ENCODE data around the gene APPL1. TPM values are rescaled to one million over a fixed set of nuclear protein-coding genes. Genes with fewer than 3 reads are reported as not detected.

APPL1 gene
- total and polyA plus RNA-seq, 10 of the 15 experiments (the other 5 are each of a cell fraction or from before 2014, with no cell fraction given): 15.0 to 77.6 (median 40.2) TPM

- TF ChIP-seq SKIL (IDR thresholded peaks at IDR 0.05; ENCODE audit: low read depth, poor library complexity, severe bottlenecking): no peak
- TF ChIP-seq NR2F1 (conservative IDR thresholded peaks at IDR 0.05): peak; percentile 43
- no peak for TF ChIP-seq ESRRA (IDR thresholded peaks at IDR 0.05; ENCODE audit: low read length)
- TF ChIP-seq LARP7 (IDR thresholded peaks at IDR 0.05): peak; percentile 74
- TF ChIP-seq SMC3 (IDR thresholded peaks at IDR 0.05; ENCODE audit: borderline replicate concordance, low read length): no peak
- no peak for TF ChIP-seq HDAC2 (IDR thresholded peaks at IDR 0.05)
- peak; percentile 27; the same call in 1 of the 2 replicates for TF ChIP-seq BACH1 (IDR thresholded peaks at IDR 0.05; ENCODE audit: borderline replicate concordance)
- no peak for TF ChIP-seq ATF7 (IDR thresholded peaks at IDR 0.05; ENCODE audit: low read depth)
- no peak for TF ChIP-seq ATF3 (IDR thresholded peaks at IDR 0.05; ENCODE audit: borderline replicate concordance, extremely low read depth, low read depth, low read length)
- no peak for TF ChIP-seq ZNF384 (IDR thresholded peaks at IDR 0.05; ENCODE audit: borderline replicate concordance, low read depth, low read length)
- TF ChIP-seq DPF2 (IDR thresholded peaks at IDR 0.05): 0 out of 2 replicates have a peak, but pooled peaks have one; percentile 7
- TF ChIP-seq USF1 (IDR thresholded peaks at IDR 0.05; ENCODE audit: borderline replicate concordance, extremely low read length, insufficient read depth, low read depth, low read length): no peak
- no peak for TF ChIP-seq ATF2 (IDR thresholded peaks at IDR 0.05; ENCODE audit: low read length)
- no peak for TF ChIP-seq RELB (IDR thresholded peaks at IDR 0.05; ENCODE audit: low read depth)
- no peak for TF ChIP-seq CTCF (IDR thresholded peaks at IDR 0.05 in 2 of 3, conservative IDR thresholded peaks at IDR 0.05 in 1 of 3; ENCODE audit: control insufficient read depth in 2 of 3, extremely low read depth in 1 of 3, insufficient read depth in 1 of 3, low read depth in 3 of 3, low read length in 3 of 3)
- TF ChIP-seq NR2C2 (IDR thresholded peaks at IDR 0.05; ENCODE audit: borderline replicate concordance, control insufficient read depth, insufficient read length, low read depth): no peak
- no peak for TF ChIP-seq NFYB (IDR thresholded peaks at IDR 0.05; ENCODE audit: insufficient read depth, low read depth, low read length)
- TF ChIP-seq RAD51 (IDR thresholded peaks at IDR 0.05): no peak
- no peak for TF ChIP-seq IRF4 (IDR thresholded peaks at IDR 0.05; ENCODE audit: low read depth, low read length)
- no peak for TF ChIP-seq SREBF2 (IDR thresholded peaks at IDR 0.05; ENCODE audit: low read length)
- TF ChIP-seq TARDBP (IDR thresholded peaks at IDR 0.05; ENCODE audit: borderline replicate concordance): no peak
- no peak for TF ChIP-seq CBFB (IDR thresholded peaks at IDR 0.05; ENCODE audit: low read depth)
These were observed 612 bp downstream of the APPL1 start (continued) for GRCh38 chr3:57227930-57228751.

Data from GM12878 (cell line).